HUDEP-2 (cell line): ENCODE results near the gene POM121L2.

Experiments
- DNase-seq, 76 experiments: peaks; one replicate each; lab custom pipeline; 2025; ENCODE audit not compliant: unreplicated experiment in 76 of 76; lab: John Stamatoyannopoulos, UW

The POM121L2 gene

DNA sequence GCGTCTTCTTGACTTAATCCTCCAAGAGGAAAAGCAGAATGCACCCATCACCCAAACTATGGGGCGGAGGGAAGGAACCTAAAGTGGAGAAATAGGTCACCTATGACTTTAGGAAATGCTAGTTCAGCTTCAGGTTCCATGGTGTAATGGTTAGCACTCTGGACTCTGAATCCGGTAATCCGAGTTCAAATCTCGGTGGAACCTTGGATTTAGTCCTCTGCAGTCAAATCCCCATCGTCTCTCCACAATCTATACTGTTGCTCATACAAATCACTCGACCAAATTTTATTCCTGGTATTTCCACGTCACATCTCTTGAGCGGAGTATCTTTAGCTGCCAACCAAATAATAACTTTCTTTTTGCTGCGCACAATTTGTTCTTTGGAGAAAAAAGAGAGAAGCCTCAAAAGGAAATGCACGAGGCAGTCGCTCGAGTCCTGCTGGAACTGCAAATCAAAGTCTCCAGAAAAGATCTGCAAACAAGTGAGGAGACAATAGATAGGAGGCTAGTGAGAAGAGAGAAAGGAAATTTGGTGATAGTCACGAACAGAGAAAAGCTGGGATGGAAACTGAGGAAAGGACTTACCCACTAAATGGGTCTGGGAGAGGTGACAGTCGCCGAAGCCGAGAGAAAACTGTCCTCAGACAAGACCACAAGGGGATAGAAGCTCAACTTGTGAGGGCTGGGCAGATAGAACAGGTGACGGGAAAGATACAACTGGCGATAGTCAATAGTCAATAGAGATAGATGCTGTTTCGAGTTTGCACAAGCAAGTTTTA lies 16.6 kb downstream of the POM121L2 start:
- peak in 42 of 76 experiments; percentile 19 to 92 (median 64) for DNase-seq

- peak in 5 of 76 experiments; percentile 25 to 35 (median 31) for DNase-seq
Measured at GRCh38 chr6:27294409-27294808, 17.7 kb downstream of the POM121L2 start.

DNA sequence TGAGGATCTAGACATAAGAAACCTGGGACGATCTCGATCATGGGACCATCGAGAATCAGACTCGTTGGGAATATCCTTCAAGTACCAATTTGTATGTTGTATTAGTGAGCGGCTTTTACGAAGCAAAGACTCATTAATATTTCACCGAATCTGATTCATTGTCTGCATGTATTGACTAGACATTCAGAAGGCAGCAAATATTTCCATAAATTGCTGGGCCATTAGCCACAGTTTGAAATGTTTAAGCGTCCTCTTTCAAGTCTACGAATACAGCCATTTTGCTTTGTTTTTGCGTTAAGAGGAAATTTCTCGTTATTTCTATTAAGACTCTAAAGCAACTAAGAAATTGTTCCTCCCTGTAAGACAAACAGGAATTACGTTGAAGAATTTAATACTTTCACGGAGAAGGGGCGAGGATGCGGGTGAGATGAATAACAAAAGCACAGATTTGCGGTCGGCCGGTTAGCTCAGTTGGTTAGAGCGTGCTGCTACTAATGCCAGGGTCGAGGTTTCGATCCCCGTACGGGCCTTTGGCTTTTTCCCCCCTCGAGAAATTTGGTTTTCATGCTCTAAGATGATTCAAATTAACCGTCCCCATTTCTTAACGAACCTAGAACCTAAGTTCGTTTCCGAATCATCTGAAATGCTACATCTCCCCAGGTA lies 18.5 kb downstream of the POM121L2 start:
- DNase-seq = peak in 41 of 76 experiments; percentile 14 to 89 (median 40)

DNA sequence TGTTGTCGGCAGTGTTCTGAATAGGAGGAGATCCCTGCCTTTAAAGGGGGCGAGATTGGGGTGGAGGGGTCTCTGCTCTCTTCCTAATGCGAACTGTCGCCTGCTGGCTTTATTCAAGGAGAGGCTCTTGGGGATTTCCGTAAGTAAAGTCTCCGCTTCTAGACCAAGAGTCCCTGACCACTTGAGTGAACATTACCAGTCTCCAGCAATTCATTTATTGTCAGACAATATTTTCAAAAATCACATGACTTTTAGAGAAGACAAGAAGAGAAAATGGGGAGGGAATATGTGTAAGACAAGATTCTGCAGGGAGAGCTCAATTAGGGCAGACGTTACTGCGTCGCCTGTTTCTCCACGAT lies 21.2 kb downstream of the POM121L2 start:
- DNase-seq = no peak

DNA sequence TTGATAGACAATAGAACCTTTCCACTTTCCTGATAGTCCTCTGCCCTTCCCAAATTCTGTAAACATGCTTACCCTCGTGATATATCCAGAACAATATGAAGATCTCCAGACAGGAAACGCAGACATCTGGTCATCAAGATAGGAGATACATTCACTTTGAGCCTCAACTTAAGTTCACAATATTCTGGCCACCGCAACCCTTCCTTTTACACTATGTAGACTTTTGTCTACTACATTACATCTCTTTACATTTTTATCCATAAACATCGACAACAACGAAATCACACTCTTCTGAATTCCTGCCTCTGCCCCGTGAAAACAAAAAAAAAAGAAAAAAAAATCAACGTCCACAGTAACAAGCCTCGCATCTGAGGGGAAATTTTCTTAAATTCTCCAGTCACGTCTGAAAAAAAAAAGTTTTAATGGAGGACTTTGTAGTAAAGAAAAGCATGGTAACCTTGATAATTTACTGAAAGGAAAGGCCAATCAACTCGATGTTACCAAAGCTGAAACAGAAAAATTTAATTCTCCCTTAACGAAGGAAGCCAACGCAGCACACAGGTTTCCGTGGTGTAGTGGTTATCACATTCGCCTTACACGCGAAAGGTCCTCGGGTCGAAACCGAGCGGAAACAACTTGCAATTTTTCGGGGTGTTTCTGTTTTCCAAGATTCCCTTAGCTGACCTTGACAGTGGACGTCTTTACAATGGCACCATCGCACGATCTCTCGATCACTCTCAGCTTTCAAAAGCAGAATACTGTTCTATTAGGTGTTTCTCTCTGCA lies 21.8 kb downstream of the POM121L2 start:
- peak in 50 of 76 experiments; percentile 22 to 96 (median 61) for DNase-seq

DNA sequence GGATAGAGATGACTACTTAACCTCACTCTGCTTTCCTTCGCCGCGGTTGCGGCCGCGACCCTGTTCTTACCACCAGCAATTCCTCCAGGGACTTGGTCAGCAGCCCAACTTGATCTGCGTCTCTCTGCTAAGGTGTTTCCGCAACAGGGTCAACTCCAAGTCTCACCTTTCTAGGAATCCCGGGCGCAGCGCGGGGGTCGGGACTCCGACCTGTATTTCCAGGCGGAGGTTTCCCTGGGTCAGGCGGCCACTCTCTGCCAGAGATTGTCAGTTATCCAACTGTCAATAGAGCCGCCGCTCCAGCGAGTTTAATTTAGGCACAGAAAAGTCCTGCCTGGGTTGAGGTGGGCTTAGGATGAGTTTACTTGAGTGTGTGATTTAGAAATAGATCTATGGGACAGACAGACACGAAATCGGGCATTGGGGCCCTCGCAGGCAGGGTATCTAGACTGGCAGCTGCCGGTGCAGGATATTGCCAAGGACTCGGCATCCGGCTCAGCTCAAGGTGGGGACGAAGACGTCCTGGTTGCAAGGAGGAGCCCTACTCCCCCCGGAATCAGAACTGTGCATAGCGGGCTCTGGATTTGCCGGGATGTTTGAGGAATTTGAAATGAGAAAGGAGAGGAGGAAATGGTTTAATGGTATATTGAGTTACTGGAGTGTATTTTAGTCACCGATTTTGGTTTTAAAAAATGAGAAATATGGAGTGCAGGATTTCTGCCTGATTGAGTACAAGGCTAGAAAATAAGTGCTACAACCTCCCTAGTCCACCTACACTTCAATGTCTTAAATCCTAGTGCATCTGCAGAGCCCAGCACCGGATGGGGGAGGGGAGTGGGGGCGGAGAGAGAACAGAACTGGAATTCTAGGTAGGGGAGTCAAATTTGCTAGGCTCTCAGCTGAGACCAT lies 23.7 kb downstream of the POM121L2 start:
- DNase-seq = peak in 8 of 76 experiments; percentile 14 to 38 (median 27)

GRCh38 chr6:27287751-27288135 lies 24.3 kb downstream of the POM121L2 start:
- no peak for DNase-seq

- no peak for DNase-seq
Measured at GRCh38 chr6:27286141-27286540, 25.9 kb downstream of the POM121L2 start.

GRCh38 chr6:27283279-27283678 lies 28.8 kb downstream of the POM121L2 start:
- DNase-seq = no peak

GRCh38 chr6:27281569-27281968 lies 30.5 kb downstream of the POM121L2 start:
- no peak for DNase-seq

GRCh38 chr6:27281105-27281539 lies 31.0 kb downstream of the POM121L2 start:
- DNase-seq = no peak

DNA sequence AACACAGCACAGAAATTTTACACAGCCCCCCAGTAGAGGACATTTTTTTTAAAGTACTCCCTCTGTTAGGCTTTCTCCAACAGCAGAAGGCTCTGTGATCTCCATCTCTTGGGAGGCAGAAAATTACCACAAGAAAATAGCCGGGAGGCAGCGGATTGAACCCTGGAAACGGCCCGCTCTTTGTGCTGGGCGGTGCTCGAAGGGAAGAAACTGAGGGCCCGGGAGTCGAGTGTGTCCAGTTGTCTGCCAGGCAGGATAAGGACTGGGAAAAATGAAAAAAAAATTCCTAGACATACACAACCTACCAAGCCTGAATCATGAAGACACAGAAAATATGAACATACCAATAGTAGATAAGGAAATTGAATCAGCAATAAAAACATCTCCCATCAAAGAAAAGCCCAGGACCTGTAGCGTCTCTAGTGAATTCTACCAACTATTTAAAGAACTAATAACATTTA lies 31.5 kb downstream of the POM121L2 start:
- peak in 2 of 76 experiments; percentile 40 to 58 for DNase-seq

- peak in 69 of 76 experiments; percentile 30 to 90 (median 72) for DNase-seq
Measured at GRCh38 chr6:27280064-27280539, 32.0 kb downstream of the POM121L2 start.

DNA sequence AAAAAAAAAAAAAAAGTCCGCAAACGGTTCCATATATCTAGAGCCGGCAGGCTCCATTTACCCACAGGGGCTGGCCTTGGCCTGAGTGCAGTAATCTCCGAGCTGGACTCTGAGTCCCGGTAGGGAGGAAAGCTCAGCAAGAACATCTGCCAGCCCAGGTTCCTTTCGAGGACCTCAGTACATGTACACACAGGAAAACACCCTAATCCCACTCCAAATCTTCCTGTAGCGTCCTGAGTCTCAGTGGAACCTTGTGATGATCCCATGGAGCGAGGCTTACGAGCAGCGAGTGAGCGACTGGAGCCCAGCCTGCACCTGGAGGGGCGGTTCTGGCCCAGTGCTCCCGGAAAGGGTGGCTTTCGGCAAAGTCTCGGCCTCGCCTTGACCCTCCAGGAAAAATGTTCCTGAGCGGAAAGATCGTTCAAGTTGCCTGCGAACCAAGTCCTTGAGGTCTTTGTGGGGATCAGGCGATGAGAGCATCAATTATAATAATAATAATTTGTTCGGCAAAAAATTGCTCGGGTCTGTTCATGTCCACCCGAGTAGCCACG lies 32.5 kb downstream of the POM121L2 start:
- DNase-seq = peak in 5 of 76 experiments; percentile 19 to 51 (median 22)

DNA sequence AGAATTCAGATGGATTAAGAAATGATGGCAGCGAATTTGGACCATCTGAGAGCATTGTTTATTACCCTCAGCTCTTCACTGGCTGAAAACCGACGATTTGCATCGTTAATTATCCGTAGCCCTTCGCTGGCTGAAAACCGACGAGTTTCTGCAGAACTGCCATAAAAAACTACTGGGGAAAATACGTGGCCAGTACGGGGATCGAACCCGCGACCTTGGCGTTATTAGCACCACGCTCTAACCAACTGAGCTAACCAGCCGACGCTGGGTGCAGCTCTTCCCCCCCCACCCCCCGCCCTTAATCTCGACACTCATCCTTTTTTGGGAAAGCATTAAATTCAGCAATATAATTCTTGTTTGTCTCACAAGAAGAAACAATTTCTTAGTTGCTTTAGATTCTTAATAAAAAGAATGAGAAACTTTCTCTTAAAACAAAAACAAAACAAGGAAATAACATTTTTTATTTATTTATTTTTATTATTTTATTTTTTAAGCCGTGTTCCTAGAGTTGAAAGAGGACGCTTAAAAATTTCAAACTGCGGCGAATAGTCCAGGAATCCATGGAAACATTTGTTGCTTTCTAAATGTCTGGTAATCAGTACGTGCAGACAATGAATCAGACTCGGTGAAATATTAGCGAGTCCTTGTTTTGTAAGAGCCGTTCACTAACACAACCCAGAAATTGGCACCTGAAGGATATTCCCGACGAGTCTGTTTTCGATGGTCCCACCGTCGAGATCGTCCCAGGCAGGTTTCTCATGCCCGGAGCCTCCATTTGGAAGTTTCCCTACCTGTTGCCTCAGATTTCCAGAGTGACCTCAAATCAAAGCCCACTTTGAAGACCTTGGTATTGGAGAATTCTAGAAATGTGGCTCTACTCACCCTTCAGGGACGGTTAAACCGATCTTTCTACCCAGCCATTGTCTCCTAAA lies 36.8 kb downstream of the POM121L2 start:
- peak in 52 of 76 experiments; percentile 21 to 84 (median 50) for DNase-seq

GRCh38 chr6:27273783-27274182 lies 38.3 kb downstream of the POM121L2 start:
- no peak for DNase-seq

GRCh38 chr6:27268803-27269202 lies 43.3 kb downstream of the POM121L2 start:
- DNase-seq = no peak

- DNase-seq = no peak
Measured at GRCh38 chr6:27267857-27268434, 44.1 kb downstream of the POM121L2 start.
